ENCODE data around the gene GAS7. TPM values are rescaled to one million over a fixed set of nuclear protein-coding genes. Genes with fewer than 3 reads are reported as not detected.

GAS7 gene
- total RNA-seq, 1 donor from 2014 or later, result 8.5 TPM

DNA sequence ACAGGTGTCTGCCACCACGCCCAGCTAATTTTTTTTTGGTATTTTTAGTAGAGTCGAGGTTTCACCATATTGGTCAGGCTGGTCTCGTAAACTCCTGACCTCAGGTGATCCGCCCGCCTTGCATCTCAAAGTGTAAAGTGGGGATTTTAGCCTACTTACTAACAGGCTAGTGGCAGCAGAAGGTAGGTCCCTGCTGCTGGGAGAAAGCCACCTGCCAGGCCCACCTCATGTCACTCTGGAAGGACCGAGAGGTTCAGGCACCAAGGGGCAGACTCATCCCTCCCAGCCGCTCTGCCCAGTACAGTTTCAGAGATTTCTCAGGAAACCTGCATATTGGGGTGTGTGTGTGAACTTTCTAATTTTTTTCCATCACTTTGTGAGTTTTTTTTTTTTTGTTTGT is 291.3 kb downstream of the GAS7 start:
- Mint-ChIP-seq H3K9me3 (ENCODE audit: unreplicated experiment) (peaks cover 8% of the 10 kb centered on the region), H3K27ac (ENCODE audit: unreplicated experiment) (no peak overlapping the region), H3K4me3 (ENCODE audit: unreplicated experiment) (no peak overlapping the region), H3K4me1 (ENCODE audit: low read depth, unreplicated experiment) (no peaks in the 10 kb centered on the region), H3K36me3 (ENCODE audit: low read depth, unreplicated experiment) (peaks cover 3% of the 10 kb centered on the region), H3K27me3 (ENCODE audit: low read depth, unreplicated experiment) (peaks cover 20% of the 10 kb centered on the region)
- no peak for FAIRE-seq
- H3K4me3 ChIP-seq (ENCODE audit: insufficient read depth, low read depth, low read length), result no peak overlapping the region
- DNase-seq (ENCODE audit: low read depth), result no peak
- H3K36me3 ChIP-seq (ENCODE audit: insufficient read depth, low read length), result no peaks in the 10 kb centered on the region
- H3K79me2 ChIP-seq (ENCODE audit: insufficient read depth, low read length), result no peaks in the 10 kb centered on the region
- no peaks in the 10 kb centered on the region for H3K4me1 ChIP-seq (ENCODE audit: insufficient read depth, low read length)
- no peak overlapping the region for H2AFZ ChIP-seq (ENCODE audit: low read depth, low read length)
- no peaks in the 10 kb centered on the region for H3K9me3 ChIP-seq (ENCODE audit: insufficient read depth, low read depth, low read length)
- no peaks in the 10 kb centered on the region for H3K27me3 ChIP-seq (ENCODE audit: insufficient read depth, low read length)
- TF ChIP-seq EZH2 (IDR thresholded peaks at IDR 0.05; ENCODE audit: insufficient read depth, low read length), result no peak
- TF ChIP-seq, protein P1, sequence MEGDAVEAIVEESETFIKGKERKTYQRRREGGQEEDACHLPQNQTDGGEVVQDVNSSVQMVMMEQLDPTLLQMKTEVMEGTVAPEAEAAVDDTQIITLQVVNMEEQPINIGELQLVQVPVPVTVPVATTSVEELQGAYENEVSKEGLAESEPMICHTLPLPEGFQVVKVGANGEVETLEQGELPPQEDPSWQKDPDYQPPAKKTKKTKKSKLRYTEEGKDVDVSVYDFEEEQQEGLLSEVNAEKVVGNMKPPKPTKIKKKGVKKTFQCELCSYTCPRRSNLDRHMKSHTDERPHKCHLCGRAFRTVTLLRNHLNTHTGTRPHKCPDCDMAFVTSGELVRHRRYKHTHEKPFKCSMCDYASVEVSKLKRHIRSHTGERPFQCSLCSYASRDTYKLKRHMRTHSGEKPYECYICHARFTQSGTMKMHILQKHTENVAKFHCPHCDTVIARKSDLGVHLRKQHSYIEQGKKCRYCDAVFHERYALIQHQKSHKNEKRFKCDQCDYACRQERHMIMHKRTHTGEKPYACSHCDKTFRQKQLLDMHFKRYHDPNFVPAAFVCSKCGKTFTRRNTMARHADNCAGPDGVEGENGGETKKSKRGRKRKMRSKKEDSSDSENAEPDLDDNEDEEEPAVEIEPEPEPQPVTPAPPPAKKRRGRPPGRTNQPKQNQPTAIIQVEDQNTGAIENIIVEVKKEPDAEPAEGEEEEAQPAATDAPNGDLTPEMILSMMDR (IDR thresholded peaks at IDR 0.05; ENCODE audit: insufficient read depth, low read depth, low read length), result no peak
- H3K9ac ChIP-seq (ENCODE audit: low read length), result no peak overlapping the region
- H3K27ac ChIP-seq (ENCODE audit: low read depth, low read length), result no peak overlapping the region
- no peak overlapping the region for H3K4me2 ChIP-seq (ENCODE audit: low read length)
- no peaks in the 10 kb centered on the region for H4K20me1 ChIP-seq (ENCODE audit: insufficient read depth, low read length)

DNA sequence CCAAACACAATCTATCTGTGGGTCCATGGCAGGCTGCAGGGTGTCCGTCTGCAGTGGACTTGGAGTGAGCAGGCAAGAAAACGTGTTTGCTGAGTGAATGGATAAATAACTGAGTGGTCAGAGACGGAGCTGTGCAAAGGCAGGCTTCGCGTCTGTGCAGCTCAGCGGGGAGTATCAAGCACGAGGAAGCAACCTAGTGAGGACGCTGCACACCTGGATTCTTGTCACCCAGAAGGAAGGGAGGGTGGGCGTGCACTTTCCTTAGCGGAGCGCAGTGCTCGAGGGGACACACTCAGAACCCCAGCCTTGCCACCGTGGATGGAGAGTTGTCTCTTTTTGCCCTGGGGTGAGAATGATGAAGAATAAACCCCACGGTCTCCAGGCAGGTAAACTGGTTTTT is 291.8 kb downstream of the GAS7 start:
- Histone ChIP-seq H3K4me3 (ENCODE audit: insufficient read depth, low read depth, low read length) (no peak overlapping the region), H4K20me1 (ENCODE audit: insufficient read depth, low read length) (no peaks in the 10 kb centered on the region), H3K36me3 (ENCODE audit: insufficient read depth, low read length) (no peaks in the 10 kb centered on the region), H2AFZ (ENCODE audit: low read depth, low read length) (no peak overlapping the region), H3K79me2 (ENCODE audit: insufficient read depth, low read length) (no peaks in the 10 kb centered on the region), H3K4me2 (ENCODE audit: low read length) (no peak overlapping the region), H3K27ac (ENCODE audit: low read depth, low read length) (no peak overlapping the region), H3K4me1 (ENCODE audit: insufficient read depth, low read length) (no peaks in the 10 kb centered on the region), H3K9ac (ENCODE audit: low read length) (no peak overlapping the region), H3K27me3 (ENCODE audit: insufficient read depth, low read length) (no peaks in the 10 kb centered on the region), H3K9me3 (ENCODE audit: insufficient read depth, low read depth, low read length) (no peaks in the 10 kb centered on the region)
- Mint-ChIP-seq H3K4me1 (ENCODE audit: low read depth, unreplicated experiment) (no peaks in the 10 kb centered on the region), H3K36me3 (ENCODE audit: low read depth, unreplicated experiment) (peaks cover 3% of the 10 kb centered on the region), H3K27ac (ENCODE audit: unreplicated experiment) (no peak overlapping the region), H3K27me3 (ENCODE audit: low read depth, unreplicated experiment) (peaks cover 17% of the 10 kb centered on the region), H3K4me3 (ENCODE audit: unreplicated experiment) (no peak overlapping the region), H3K9me3 (ENCODE audit: unreplicated experiment) (peaks cover 8% of the 10 kb centered on the region)
- FAIRE-seq (no peak), DNase-seq (ENCODE audit: low read depth) (no peak)
- TF ChIP-seq EZH2 (IDR thresholded peaks at IDR 0.05; ENCODE audit: insufficient read depth, low read length), result no peak
- TF ChIP-seq, protein P1 (IDR thresholded peaks at IDR 0.05; ENCODE audit: insufficient read depth, low read depth, low read length), result no peak

DNA sequence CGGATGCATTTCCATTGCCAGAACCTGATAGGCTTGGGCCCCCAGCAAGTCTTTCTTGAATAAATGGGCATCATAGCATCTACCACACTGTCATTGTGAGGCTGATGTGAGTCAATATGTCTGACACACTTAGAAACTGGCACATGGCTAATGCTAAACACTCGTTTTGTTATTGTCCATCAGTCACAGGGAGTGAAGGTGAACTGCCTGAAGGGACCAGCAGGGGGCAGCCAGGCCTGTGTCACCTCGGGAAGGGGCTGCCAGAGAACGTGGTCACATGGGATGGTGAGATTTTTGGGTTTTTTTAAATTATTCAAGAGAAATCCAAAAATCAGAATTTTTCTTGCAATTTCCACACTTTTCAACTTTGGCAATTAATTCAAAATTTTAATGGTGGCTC is 292.5 kb downstream of the GAS7 start:
- no peaks in the 10 kb centered on the region for H3K27me3 ChIP-seq (ENCODE audit: insufficient read depth, low read length)
- H3K4me3 ChIP-seq (ENCODE audit: insufficient read depth, low read depth, low read length), result no peak overlapping the region
- Mint-ChIP-seq H3K27me3 (ENCODE audit: low read depth, unreplicated experiment) (peaks cover 12% of the 10 kb centered on the region), H3K27ac (ENCODE audit: unreplicated experiment) (no peak overlapping the region), H3K4me3 (ENCODE audit: unreplicated experiment) (no peak overlapping the region), H3K36me3 (ENCODE audit: low read depth, unreplicated experiment) (peaks cover 3% of the 10 kb centered on the region), H3K9me3 (ENCODE audit: unreplicated experiment) (peaks cover 8% of the 10 kb centered on the region), H3K4me1 (ENCODE audit: low read depth, unreplicated experiment) (peaks cover 4% of the 10 kb centered on the region)
- H3K4me1 ChIP-seq (ENCODE audit: insufficient read depth, low read length), result peaks cover 5% of the 10 kb centered on the region
- FAIRE-seq (no peak), DNase-seq (ENCODE audit: low read depth) (no peak)
- no peak overlapping the region for H2AFZ ChIP-seq (ENCODE audit: low read depth, low read length)
- no peaks in the 10 kb centered on the region for H3K9me3 ChIP-seq (ENCODE audit: insufficient read depth, low read depth, low read length)
- H3K79me2 ChIP-seq (ENCODE audit: insufficient read depth, low read length), result no peaks in the 10 kb centered on the region
- no peak overlapping the region for H3K27ac ChIP-seq (ENCODE audit: low read depth, low read length)
- H3K9ac ChIP-seq (ENCODE audit: low read length), result no peak overlapping the region
- no peaks in the 10 kb centered on the region for H4K20me1 ChIP-seq (ENCODE audit: insufficient read depth, low read length)
- TF ChIP-seq EZH2 (IDR thresholded peaks at IDR 0.05; ENCODE audit: insufficient read depth, low read length), result no peak
- TF ChIP-seq, protein P1 (IDR thresholded peaks at IDR 0.05; ENCODE audit: insufficient read depth, low read depth, low read length), result peak; percentile 44
- H3K36me3 ChIP-seq (ENCODE audit: insufficient read depth, low read length), result no peaks in the 10 kb centered on the region
- H3K4me2 ChIP-seq (ENCODE audit: low read length), result no peak overlapping the region
